Stimulated activated CD4-positive, alpha-beta T cell treated with anti-CD3 and anti-CD28 coated beads, Interleukin-2, amount 100 ng/mL, for 48 hours (primary cell): ENCODE data around the gene HOXC10.

Experiments
- DNase-seq, 2 donors: peaks; one replicate each; pipeline ENCODE4 v3.0.0-alpha.2; 2020

Gene HOXC10

DNA sequence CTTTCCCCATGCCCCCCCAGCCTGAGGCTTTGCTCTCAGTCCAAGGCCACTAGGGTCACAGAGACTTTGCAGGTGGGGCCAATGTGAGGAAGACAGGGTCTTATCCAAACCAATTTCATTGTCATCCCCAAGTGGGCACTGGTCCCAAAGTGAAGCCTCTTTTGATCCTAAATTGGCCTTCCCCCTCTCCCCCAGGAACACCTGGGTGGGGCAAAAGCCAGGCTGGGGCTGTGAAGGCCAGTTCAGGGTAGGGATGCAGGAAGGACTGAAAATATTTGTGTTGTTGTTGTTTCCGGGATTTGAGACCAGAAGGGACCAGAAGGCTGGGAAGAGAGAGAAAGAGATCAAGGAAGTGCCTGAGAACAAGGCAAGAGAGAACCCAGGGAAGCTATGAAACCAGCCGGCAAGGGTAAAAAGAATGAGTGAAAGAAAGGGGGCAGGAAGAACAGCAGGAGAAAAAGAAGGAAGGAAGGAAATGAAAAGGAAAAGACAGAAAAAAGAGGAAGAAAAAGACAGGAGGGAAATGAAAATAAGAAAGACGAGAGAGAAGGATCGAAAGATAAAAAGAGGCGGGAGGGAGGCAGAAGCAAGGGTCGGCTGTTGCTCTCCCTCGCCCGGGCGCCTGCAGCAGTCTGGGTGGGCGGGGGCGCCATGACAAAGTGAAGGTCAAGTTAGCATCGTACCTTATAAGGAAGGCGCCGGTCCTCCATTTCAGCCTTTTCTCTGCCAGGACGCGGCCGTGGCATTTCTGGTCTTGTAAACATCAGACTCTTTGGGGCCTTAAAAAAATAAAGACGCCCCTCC lies 19.5 kb upstream of the HOXC10 start:
- no peak for DNase-seq

- DNase-seq = no peak
Observed at GRCh38 chr12:53966085-53966384, 18.9 kb upstream of the HOXC10 start.

DNA sequence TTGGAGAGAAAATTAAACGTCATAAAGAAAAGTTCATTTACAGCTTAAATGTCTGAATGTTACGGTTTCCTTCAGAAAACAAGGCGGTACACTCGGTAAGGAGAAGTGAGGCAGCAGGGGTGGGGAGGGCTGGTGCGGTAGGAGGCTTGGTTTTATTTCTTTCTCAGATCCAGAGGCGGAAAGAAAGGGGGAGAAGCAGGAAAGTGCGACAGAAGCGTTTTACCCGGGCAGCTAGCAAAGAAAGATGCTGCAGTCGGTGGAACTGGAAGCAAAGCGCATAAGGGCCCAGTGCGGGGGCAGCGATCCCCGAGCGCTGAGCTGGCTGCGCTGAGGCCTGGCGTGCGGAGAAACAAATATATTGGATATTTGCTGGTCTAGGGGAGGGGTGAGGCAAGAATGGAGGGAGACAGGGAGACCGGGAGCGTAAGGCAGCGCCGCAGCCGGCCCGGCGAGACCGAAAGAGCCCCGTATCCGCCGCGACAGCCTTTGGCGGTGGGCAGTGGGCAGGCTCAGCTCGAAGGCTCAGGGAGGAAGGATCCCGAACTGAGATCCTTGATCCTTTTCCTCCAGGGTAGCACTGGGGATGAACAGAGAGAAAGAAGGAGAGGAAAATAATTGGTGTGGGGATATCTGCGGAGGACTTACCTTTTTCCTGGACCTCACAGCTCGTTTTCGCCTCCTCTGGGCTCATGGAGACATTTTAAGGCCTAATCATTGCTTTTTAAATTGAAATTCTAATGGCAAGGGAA lies 18.4 kb upstream of the HOXC10 start:
- no peak for DNase-seq

DNA sequence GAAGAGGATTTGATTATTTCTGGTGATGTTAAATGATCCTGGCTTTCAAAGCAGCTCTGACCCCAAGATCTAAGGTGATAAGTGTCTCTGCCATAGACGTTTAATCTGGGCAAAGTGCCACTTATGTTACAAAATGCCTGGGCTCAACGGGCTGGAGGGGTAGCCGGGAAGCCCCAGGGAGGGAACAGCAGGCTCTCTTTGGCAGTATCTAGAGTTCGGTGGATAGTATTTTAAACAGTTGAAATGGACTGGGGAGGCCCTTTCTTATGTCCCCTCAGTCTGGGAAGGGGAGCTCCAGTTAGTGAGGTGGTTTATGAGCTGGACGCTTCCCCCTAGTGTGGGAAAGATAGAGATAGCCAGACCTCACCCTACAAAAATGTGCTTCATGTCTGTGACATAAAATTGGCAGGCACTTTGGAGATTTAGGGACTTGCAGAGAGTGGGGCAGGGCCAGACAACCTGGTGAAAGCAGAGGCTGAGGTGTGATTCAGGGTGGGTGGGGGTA lies 17.5 kb upstream of the HOXC10 start:
- DNase-seq = no peak

DNA sequence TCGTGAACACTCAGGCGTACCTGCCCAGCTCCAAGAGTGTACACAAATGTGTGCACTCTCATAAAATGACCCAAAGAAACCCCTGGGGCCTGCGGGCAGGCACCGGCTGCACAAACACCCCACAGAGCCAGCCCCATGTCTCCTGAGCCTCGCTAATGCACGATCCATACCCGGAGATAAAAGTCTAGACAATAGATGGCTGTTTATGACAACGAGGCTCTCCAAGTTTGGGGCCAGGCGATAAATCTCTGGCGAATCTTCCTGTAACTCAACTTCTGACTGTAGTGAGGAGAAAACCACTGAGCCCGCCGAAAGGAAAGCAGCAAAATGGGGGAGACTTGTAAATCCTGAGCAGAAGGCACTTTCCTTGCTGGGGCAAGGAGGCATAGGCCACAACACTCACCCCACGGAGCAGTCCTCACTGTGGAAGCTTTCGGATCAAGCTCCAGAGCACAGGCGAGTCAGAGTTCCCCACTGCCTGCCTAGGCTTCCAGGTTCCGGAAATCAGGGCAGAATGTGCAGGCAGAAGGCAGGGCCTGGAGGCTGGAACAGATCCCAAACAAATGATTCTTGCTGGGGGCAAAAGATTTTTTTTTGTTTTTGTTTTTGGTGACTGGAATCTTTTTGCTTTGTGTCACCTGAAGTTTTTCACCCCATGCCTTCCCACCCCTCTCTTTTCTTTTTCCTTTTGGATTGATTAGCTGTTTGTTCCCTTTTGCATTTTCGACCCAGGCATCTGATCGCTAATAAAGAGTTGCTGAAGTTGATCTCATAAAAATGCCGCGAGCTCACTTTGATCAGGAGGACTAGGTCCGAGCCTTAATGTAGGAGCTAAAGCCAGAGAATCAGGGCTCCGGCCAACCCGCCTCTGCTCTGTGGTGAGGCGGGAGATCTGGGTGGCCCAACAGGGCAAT lies 16.5 kb upstream of the HOXC10 start:
- DNase-seq = no peak

DNA sequence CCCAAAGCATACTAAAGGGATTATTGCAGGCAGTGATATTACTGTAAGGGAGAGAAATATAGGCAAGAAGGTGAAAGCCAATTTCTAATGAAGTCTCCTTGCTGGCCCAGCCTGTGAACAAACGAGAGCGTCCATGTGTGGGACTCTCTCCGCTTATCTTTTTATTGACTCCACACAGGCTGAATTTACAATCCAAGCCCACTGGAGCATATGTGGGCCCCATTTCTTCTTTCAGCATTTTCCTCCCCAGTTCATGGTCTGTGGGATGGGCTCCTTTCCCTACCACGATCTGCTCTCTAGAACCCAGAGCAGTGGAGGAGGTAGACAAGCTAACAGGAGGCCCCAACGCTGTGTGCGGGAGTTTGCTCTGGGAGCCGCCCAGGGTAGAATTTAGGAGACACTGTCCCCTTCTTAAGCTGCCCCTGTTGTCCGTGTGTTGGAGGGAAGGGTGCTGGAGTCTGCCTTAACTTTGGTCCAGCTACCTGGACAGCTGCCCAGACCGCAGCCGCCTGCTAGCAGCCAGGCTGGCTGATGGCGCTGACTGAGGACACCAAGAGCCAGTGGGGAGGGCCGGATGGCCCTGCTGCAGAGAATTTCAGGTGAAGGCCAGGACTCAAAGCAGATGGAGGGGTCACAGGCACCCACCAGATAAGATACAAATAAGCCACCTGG lies 15.2 kb upstream of the HOXC10 start:
- no peak for DNase-seq

GRCh38 chr12:53970451-53970850 lies 14.5 kb upstream of the HOXC10 start:
- DNase-seq = no peak

- no peak for DNase-seq
Observed at GRCh38 chr12:53971129-53971528, 13.8 kb upstream of the HOXC10 start.

- no peak for DNase-seq
Observed at GRCh38 chr12:53971686-53972085, 13.3 kb upstream of the HOXC10 start.

- DNase-seq = no peak
Observed at GRCh38 chr12:53972152-53972702, 12.7 kb upstream of the HOXC10 start.

- DNase-seq = no peak
Observed at GRCh38 chr12:53972722-53973235, 12.2 kb upstream of the HOXC10 start, which contains the start of gene HOXC11. HOXC11 (plus strand) TSS chr12:53973126; CDS start chr12:53973242, 116 bp downstream.

DNA sequence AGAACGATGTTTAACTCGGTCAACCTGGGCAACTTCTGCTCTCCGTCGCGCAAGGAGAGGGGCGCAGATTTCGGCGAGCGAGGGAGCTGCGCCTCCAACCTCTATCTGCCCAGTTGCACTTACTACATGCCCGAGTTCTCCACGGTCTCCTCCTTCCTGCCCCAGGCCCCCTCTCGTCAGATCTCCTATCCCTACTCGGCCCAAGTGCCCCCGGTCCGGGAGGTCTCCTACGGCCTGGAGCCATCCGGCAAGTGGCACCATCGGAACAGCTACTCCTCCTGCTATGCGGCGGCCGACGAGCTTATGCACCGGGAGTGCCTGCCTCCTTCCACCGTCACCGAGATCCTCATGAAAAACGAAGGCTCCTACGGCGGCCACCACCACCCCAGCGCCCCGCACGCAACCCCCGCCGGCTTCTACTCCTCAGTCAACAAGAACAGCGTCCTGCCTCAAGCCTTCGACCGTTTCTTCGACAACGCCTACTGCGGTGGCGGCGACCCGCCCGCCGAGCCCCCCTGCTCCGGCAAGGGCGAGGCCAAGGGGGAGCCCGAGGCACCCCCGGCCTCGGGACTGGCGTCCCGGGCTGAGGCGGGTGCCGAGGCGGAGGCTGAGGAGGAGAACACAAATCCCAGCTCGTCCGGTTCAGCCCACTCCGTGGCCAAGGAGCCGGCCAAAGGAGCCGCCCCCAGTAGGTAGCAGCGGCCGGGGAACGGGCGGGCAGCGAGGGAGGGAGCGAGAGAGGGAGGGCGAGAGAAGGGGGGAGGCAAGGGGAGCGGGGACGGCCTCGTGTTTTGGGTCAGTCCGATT lies 11.5 kb upstream of the HOXC10 start:
- DNase-seq = no peak

DNA sequence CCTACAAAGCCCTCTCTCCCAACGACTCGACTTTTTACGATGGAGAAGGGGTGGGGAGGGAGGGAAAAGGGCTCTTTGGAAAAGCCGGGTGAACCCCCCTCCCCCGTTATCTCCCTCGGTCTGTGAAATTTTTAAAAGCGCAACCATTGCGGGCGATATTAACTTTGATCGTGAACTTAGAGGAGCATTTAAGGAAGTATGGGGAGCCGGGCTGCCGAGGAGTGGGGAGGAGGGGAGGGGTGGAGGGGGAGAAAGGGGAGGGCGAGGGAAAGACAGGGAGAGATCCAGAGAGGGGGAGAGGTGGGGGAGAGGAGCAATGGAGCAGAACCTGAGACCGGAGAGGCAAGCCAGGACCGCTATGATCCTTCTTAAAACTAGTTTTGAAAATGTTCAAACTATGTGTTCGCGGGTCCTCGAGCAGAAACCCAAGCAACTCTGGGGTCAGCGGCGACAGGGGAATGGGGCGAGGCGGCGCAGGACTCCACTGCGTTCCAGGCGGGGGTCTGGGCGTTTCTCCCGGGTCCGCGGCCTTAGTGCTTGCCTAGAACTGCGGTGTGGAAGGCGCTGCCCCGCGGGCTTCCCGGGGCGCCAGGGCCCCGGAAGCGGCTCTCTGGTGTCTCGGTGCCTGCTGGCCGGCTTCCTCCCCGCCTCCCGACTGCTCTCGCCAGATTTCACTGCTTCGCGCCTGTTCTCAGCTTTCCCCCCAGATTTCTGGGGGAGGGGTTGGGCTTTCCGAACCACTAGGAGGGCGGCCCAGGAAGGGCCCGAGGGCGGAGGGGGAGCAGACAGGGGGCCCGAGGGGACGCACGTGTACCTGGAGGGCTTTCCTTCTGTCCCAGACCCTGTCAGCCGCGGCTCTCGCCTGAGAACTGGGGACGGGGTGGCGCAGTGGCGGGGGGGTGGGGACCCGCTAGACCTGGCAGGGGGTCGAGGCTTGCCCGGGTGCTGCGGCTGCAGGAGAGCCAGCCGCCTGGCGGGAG lies 10.6 kb upstream of the HOXC10 start, which contains the start of gene HOTAIR:
Gene HOTAIR, minus strand, starts transcription at position 871 of the 980 bp plus-strand sequence.
- DNase-seq = no peak

GRCh38 chr12:53975064-53975471 lies 9.9 kb upstream of the HOXC10 start:
- no peak for DNase-seq

- DNase-seq = no peak
Observed at GRCh38 chr12:53975479-53976152, 9.3 kb upstream of the HOXC10 start.

DNA sequence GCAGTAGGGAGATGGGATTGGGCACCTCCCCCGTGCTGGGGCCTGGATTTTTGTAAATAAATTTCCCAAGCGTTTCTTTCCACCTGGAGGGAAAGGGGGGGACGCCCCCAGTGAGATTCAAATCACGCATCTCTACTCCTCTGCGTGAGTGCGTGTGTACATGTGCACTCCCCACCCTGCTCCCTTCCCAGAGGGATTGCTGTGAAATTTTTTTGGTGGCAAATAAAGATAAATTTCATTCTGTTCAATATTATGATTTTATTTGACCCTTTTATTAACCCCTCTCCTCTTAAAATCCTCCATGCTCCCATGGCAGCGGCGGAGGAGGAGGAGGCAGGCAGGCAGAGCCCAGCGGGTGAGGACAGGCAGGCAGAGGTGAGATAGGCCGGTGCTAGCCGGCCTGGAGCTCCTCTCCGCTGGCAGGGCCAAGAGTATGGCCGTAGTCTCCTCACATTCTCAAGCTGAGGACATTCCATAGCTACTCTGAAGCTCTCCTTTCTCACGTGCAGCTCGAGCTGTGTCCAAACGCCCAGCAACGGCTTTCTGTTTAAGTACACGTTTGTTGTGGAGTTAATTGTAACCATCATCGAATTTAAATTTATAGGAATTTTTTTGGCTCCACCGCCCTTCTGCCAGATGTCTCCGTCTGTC lies 8.6 kb upstream of the HOXC10 start:
- DNase-seq = no peak

DNA sequence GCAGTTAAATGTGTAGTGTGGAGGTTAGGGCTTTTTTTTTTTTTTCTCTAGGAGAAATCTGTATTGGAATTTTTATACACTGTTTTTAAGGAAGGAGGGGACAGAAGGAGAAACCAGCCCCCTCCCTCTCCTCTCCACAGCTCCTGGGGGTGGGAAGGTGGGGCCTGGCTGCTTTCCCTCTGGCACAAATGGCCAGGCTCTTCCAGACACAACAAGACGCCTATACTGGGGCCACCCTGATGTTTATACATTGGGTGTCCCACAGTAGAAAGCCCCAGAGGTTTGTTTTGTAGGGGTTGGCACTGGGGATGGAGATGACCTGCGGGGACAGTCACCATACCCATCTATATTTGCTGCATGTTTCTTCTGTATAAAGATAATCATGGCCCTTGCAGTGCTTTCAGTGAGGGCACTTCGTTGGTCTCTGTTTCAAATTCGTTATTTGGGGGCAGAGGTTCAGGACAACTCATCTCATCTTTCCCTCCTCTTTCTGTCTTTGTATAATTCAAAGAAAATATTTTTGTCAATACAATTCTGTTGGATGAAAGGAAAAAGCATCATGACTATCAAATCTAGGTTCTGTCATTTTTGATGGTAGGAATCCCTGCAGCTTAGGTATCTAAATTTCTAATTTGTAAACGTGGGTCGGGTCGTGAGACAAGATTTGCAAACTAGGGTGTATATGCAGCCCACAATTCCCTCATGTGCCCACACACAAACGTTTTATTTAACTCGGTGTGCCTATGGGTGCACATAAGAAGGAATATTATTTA lies 7.9 kb upstream of the HOXC10 start:
- no peak for DNase-seq
